Endothelial cell of umbilical vein (primary cell): ENCODE measurements around the gene PODXL2.

ENCODE experiments used
- POLR2A ChIP-seq: IDR thresholded peaks from 2 replicates; pipeline ENCODE4 v1.6.1; 2012; ENCODE audit warnings: low read depth, mild to moderate bottlenecking, control low read depth, low read length
- POLR2AphosphoS5 ChIP-seq: IDR thresholded peaks from 2 replicates; pipeline ENCODE4 v1.6.1; 2012; ENCODE audit warnings: low read depth, mild to moderate bottlenecking, control low read depth, low read length, moderate library complexity; ENCODE audit not compliant: insufficient read depth
- TF ChIP-seq, protein P1 (sequence below), 2 donors: IDR thresholded peaks; 1 replicate in 1 of 2; 2 replicates in 1 of 2; pipeline ENCODE4 v1.5.1; 2011; ENCODE audit warnings: low read length in 2 of 2, mild to moderate bottlenecking in 2 of 2, moderate library complexity in 2 of 2, control low read depth in 1 of 2, inconsistent platforms in 1 of 2, low read depth in 1 of 2; ENCODE audit not compliant: insufficient read depth in 1 of 2; ENCODE audit errors: extremely low read depth in 1 of 2
- TF ChIP-seq, protein P2 (sequence below): IDR thresholded peaks from 2 replicates; pipeline ENCODE4 v1.6.1; 2011; ENCODE audit not compliant: insufficient read depth, insufficient read length

DNA sequence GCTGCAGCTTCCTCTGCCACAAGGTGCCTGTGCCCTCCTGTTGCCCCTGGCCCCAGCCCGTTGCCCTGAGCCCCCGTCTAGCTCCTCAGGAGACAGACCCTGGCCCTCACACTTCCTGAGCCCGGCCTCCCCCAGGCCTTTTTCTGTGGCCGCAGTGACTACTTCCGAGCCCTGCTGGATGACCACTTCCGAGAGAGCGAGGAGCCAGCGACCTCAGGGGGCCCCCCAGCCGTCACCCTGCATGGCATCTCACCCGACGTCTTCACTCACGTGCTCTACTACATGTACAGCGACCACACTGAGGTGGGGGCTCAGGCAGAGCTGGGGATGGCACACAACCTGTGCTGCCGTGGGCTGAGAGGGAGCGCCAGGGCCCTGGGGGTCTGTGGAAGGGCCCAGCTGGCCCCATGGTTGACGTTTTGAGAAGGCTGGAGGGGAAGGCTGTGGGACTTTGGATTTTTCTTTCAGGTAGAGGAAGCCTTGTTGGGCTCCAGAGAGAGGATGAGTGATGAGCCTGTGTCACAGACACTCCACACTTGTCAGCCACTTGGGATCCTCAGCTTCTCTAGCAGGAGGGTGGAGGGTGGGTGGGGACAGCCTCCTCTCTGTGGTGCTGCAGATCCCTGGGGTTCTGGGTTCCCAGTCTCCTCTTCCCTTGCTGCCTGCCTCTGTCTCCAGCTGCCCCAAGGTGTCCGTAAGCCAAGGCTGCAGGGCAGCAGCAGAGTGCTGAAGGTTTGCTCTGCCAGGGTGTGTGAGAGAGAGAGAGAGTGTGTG, 48.7 kb downstream of the PODXL2 start:
- TF ChIP-seq, protein P1, sequence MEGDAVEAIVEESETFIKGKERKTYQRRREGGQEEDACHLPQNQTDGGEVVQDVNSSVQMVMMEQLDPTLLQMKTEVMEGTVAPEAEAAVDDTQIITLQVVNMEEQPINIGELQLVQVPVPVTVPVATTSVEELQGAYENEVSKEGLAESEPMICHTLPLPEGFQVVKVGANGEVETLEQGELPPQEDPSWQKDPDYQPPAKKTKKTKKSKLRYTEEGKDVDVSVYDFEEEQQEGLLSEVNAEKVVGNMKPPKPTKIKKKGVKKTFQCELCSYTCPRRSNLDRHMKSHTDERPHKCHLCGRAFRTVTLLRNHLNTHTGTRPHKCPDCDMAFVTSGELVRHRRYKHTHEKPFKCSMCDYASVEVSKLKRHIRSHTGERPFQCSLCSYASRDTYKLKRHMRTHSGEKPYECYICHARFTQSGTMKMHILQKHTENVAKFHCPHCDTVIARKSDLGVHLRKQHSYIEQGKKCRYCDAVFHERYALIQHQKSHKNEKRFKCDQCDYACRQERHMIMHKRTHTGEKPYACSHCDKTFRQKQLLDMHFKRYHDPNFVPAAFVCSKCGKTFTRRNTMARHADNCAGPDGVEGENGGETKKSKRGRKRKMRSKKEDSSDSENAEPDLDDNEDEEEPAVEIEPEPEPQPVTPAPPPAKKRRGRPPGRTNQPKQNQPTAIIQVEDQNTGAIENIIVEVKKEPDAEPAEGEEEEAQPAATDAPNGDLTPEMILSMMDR (IDR thresholded peaks at IDR 0.05; ENCODE audit: extremely low read depth in 1 of 2, insufficient read depth in 1 of 2, low read depth in 1 of 2, low read length in 2 of 2): no peak
- TF ChIP-seq POLR2AphosphoS5: no peak
- no peak for TF ChIP-seq POLR2A
- TF ChIP-seq, protein P2, sequence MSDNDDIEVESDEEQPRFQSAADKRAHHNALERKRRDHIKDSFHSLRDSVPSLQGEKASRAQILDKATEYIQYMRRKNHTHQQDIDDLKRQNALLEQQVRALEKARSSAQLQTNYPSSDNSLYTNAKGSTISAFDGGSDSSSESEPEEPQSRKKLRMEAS: no peak
